ENCODE measurements around the gene TH. TPM values are rescaled to one million over a fixed set of nuclear protein-coding genes. Genes with fewer than 3 reads are reported as not detected.

TH gene
- total RNA-seq, 1 donor, result not detected

DNA sequence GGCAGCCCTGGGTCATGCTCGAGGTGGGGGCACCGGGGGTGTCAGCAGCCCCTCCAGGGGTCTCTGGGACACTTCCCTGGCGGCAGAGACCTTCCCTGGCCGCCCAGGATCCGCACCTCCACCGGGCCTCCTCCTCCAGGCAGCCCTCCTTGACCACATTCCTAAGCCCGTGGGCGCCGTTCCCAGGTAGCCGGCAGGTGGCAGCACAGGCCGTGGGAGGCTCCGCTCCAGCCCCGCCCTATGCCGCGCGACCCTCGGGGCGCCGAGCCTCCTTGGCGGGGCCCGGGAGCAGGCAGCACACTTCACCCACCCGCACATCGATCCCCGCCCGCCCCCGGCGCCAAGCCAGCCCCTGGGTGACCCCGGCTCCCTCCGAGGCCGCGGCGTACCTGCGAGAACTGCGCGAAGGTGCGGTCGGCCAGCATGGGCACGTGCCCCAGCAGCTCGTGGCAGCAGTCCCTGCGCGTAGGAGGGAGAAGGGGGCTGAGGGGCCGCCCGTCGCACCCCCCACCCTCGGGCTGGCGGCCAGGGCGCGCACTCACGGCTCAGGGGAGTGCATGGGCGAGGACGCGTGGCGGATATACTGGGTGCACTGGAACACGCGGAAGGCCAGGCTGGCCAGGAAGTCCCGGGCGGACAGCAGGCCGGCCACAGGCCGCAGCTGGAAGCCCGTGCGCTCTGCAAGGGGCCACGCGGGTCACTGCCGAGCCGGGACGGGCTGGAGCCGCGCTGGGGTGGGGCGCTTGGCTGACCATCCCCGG, 5.3 kb downstream of the TH start:
- DNase-seq (ENCODE audit: insufficient read length, low spot score, missing footprints), result peak; percentile 90
- no peaks in the 10 kb centered on the region for H3K79me2 ChIP-seq (ENCODE audit: insufficient read depth, low read length)
- H3K27ac ChIP-seq (ENCODE audit: low read depth, low read length), result no peak overlapping the region
- H3K27me3 ChIP-seq (ENCODE audit: insufficient read depth, low read length), result no peaks in the 10 kb centered on the region
- no peaks in the 10 kb centered on the region for H4K20me1 ChIP-seq (ENCODE audit: insufficient read depth, low read length)
- no peak overlapping the region for H3K4me3 ChIP-seq (ENCODE audit: insufficient read depth, low read length)
- no peaks in the 10 kb centered on the region for H3K36me3 ChIP-seq (ENCODE audit: insufficient read depth, low read length)
- no peak overlapping the region for H2AFZ ChIP-seq (ENCODE audit: low read length)
- TF ChIP-seq, protein P1, sequence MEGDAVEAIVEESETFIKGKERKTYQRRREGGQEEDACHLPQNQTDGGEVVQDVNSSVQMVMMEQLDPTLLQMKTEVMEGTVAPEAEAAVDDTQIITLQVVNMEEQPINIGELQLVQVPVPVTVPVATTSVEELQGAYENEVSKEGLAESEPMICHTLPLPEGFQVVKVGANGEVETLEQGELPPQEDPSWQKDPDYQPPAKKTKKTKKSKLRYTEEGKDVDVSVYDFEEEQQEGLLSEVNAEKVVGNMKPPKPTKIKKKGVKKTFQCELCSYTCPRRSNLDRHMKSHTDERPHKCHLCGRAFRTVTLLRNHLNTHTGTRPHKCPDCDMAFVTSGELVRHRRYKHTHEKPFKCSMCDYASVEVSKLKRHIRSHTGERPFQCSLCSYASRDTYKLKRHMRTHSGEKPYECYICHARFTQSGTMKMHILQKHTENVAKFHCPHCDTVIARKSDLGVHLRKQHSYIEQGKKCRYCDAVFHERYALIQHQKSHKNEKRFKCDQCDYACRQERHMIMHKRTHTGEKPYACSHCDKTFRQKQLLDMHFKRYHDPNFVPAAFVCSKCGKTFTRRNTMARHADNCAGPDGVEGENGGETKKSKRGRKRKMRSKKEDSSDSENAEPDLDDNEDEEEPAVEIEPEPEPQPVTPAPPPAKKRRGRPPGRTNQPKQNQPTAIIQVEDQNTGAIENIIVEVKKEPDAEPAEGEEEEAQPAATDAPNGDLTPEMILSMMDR (IDR thresholded peaks at IDR 0.05; ENCODE audit: extremely low read depth, low read depth, low read length), result peak; percentile 22
- no peaks in the 10 kb centered on the region for H3K9me3 ChIP-seq (ENCODE audit: low read depth, low read length)
- H3K4me1 ChIP-seq (ENCODE audit: insufficient read depth, low read length), result no peaks in the 10 kb centered on the region
- no peak overlapping the region for H3K4me2 ChIP-seq (ENCODE audit: insufficient read depth, low read length)

DNA sequence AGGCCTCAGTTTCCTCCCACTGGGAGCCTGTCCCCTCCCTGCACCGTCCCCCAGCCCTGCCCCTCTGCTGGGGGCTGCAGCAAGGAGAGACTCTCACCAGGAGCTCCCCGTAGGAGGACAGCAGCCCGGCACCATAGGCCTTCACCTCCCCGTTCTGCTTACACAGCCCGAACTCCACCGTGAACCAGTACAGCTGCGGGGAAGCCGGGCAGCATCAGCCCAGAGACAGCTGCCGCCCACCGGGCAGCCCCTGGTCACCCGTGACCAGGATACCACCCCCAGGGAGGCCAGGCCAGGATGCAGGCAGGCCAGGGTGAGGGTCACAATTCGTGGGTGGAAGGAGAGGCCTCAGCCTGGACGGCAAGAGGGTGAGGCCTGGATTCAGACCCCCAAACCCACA, 6.0 kb downstream of the TH start:
- Histone ChIP-seq H3K36me3 (ENCODE audit: insufficient read depth, low read length) (no peaks in the 10 kb centered on the region), H3K9me3 (ENCODE audit: low read depth, low read length) (no peaks in the 10 kb centered on the region), H3K27ac (ENCODE audit: low read depth, low read length) (no peak overlapping the region), H3K4me1 (ENCODE audit: insufficient read depth, low read length) (no peaks in the 10 kb centered on the region), H2AFZ (ENCODE audit: low read length) (no peak overlapping the region), H3K4me3 (ENCODE audit: insufficient read depth, low read length) (no peak overlapping the region), H4K20me1 (ENCODE audit: insufficient read depth, low read length) (no peaks in the 10 kb centered on the region), H3K4me2 (ENCODE audit: insufficient read depth, low read length) (no peak overlapping the region), H3K27me3 (ENCODE audit: insufficient read depth, low read length) (no peaks in the 10 kb centered on the region), H3K79me2 (ENCODE audit: insufficient read depth, low read length) (no peaks in the 10 kb centered on the region)
- TF ChIP-seq, protein P1 (IDR thresholded peaks at IDR 0.05; ENCODE audit: extremely low read depth, low read depth, low read length), result no peak
- no peak for DNase-seq (ENCODE audit: insufficient read length, low spot score, missing footprints)

DNA sequence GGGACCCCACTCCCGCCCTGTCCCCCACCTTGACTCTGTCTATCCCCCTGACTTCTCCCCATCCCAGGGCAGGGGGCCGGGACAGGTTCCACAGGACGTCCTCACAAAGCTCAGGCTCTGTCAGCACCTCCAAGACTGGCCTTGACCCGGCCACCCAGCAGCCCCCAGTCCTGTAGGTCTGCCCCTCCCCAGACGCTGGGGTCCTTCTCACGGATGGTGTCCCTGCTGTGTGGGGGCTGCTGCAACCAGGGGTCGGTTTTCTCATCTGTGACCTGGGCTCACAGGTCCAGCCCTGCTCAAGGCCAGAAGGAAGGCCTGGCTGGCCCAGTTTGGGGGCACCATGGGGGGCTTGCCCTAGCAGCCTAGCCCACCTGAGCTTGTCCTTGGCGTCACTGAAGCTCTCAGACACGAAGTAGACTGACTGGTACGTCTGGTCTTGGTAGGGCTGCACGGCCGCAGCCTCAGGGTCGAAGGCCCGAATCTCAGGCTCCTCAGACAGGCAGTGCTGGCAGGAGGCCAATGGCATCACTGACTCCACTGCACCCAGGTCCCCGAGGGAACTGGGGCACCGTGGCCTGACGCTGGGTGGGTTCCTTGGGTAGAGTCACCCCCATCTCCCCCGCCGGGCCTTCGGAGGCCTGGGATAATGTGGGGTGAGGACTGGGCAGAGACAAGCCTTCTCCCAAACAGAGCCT, 6.6 kb downstream of the TH start:
- no peak overlapping the region for H3K27ac ChIP-seq (ENCODE audit: low read depth, low read length)
- H2AFZ ChIP-seq (ENCODE audit: low read length), result no peak overlapping the region
- no peak overlapping the region for H3K4me3 ChIP-seq (ENCODE audit: insufficient read depth, low read length)
- H3K36me3 ChIP-seq (ENCODE audit: insufficient read depth, low read length), result no peaks in the 10 kb centered on the region
- TF ChIP-seq, protein P1 (IDR thresholded peaks at IDR 0.05; ENCODE audit: extremely low read depth, low read depth, low read length), result no peak
- peak; percentile 94 for DNase-seq (ENCODE audit: insufficient read length, low spot score, missing footprints)
- H4K20me1 ChIP-seq (ENCODE audit: insufficient read depth, low read length), result no peaks in the 10 kb centered on the region
- no peaks in the 10 kb centered on the region for H3K79me2 ChIP-seq (ENCODE audit: insufficient read depth, low read length)
- no peaks in the 10 kb centered on the region for H3K27me3 ChIP-seq (ENCODE audit: insufficient read depth, low read length)
- no peaks in the 10 kb centered on the region for H3K4me1 ChIP-seq (ENCODE audit: insufficient read depth, low read length)
- H3K9me3 ChIP-seq (ENCODE audit: low read depth, low read length), result no peaks in the 10 kb centered on the region
- no peak overlapping the region for H3K4me2 ChIP-seq (ENCODE audit: insufficient read depth, low read length)

DNA sequence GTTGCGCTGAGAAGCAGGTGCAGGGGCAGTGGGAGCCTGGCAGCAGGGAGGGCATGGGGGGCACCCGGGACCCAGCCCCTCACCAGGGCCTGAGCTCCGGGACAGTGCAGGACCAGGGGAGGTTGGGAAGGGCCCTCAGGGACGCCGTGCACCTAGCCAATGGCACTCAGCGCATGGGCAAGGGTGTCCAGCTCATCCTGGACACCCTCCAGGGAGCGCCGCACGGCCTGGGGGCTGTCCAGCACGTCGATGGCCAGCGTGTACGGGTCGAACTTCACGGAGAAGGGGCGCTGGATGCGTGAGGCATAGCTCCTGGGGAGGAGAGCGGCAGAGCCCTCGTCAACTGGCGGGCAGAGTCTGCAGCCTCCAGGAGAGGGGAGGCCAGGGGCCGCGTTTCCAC, 7.5 kb downstream of the TH start:
- Histone ChIP-seq H3K27ac (ENCODE audit: low read depth, low read length) (no peak overlapping the region), H3K4me3 (ENCODE audit: insufficient read depth, low read length) (no peak overlapping the region), H3K9me3 (ENCODE audit: low read depth, low read length) (no peaks in the 10 kb centered on the region), H3K4me2 (ENCODE audit: insufficient read depth, low read length) (no peak overlapping the region), H3K36me3 (ENCODE audit: insufficient read depth, low read length) (no peaks in the 10 kb centered on the region), H3K27me3 (ENCODE audit: insufficient read depth, low read length) (no peaks in the 10 kb centered on the region), H3K79me2 (ENCODE audit: insufficient read depth, low read length) (no peaks in the 10 kb centered on the region), H4K20me1 (ENCODE audit: insufficient read depth, low read length) (no peaks in the 10 kb centered on the region), H3K4me1 (ENCODE audit: insufficient read depth, low read length) (no peaks in the 10 kb centered on the region), H2AFZ (ENCODE audit: low read length) (no peak overlapping the region)
- TF ChIP-seq, protein P1 (IDR thresholded peaks at IDR 0.05; ENCODE audit: extremely low read depth, low read depth, low read length), result no peak
- no peak for DNase-seq (ENCODE audit: insufficient read length, low spot score, missing footprints)

Measured in osteoblast (primary cell).